Right lobe of liver (tissue), 6 donors: Measurements from ENCODE around the gene NSDHL. TPM values are rescaled to one million over a fixed set of nuclear protein-coding genes. Genes with fewer than 3 reads are reported as not detected.

ENCODE experiments used
- ATAC-seq, 4 donors: fragments of 200-7000 bp; cut with Tn5 transposase; one replicate each; pipeline ENCODE4 v1.9.1; 2020; ENCODE audit warnings: mild to moderate bottlenecking in 4 of 4, moderate library complexity in 4 of 4
- DNase-seq, 3 donors: peaks; one replicate each; pipeline ENCODE4 v3.0.0-alpha.2; 2020
- H3K27ac ChIP-seq, 3 donors: fragments of 200-600 bp; one replicate each; pipeline ENCODE4 v1.8.0; 2022
- H3K27me3 ChIP-seq, 2 donors: fragments of 200-600 bp; one replicate each; pipeline ENCODE4 v1.8.0; 2022
- H3K36me3 ChIP-seq, 4 donors: fragments of 200-600 bp; sonication (generic) in 1 of 4; one replicate each; pipeline versions ENCODE4 v1.5.1 to v1.8.0; 2017 to 2022; ENCODE audit warnings: control low read depth in 1 of 4
- H3K4me1 ChIP-seq, 4 donors: fragments of 200-600 bp; sonication (generic) in 1 of 4; one replicate each; pipeline versions ENCODE4 v1.5.1 to v1.8.0; 2017 to 2022; ENCODE audit warnings: control low read depth in 1 of 4
- H3K4me3 ChIP-seq, 3 donors: fragments of 200-600 bp; one replicate each; pipeline ENCODE4 v1.8.0; 2022
- H3K9me3 ChIP-seq, 4 donors: fragments of 200-600 bp; sonication (generic) in 1 of 4; one replicate each; pipeline versions ENCODE4 v1.5.1 to v1.8.0; 2017 to 2022; ENCODE audit warnings: control low read depth in 1 of 4
- CTCF ChIP-seq, 4 donors: fragments of 200-600 bp in 3 of 4; fragments of 450-650 bp in 1 of 4; IDR thresholded peaks; one replicate each; pipeline versions ENCODE4 v1.5.1 to v1.8.0; 2016 to 2022; ENCODE audit warnings: antibody characterized with exemption in 4 of 4, mild to moderate bottlenecking in 2 of 4
- POLR2A ChIP-seq: fragments of 450-650 bp; IDR thresholded peaks from one replicate; pipeline ENCODE4 v1.6.1; 2017; ENCODE audit warnings: antibody characterized with exemption, mild to moderate bottlenecking
- WGBS: methylation state at CpG from one replicate; pipeline ENCODE4 v1.1.6; 2018; ENCODE audit warnings: low coverage, low lambda C conversion rate; ENCODE audit not compliant: insufficient coverage; ENCODE audit errors: missing lambda C conversion rate; 5-methylcytosine and 5-hydroxymethylcytosine counted together
- intact Hi-C, 2 donors: fragments of 100-400 bp; cut with DNase I; formaldehyde crosslinking; loops; one replicate each; pipeline versions ENCODE4 v1.11.2 to v1.14.1; 2022
- total RNA-seq, 6 experiments: library from RNA; depleted of rRNA in 2 of 6; stranded (reverse); fragments of >200 nt in 2 of 6; fragmentation: NEBNext Ultra II Directional in 3 of 6; extraction: Animal tissue kit (Norgen Biotek cat#: 25700) in 3 of 6; gene quantifications; one replicate each; pipeline versions ENCODE4 v1.1.0 to v1.2.4, GENCODE V29; 2016 to 2023
- donor health status: DM: no; HTN: yes; CAD: no.
- donor health status: DM: no; HTN: no; CAD: no.
- donor health status: DM: no; HTN: no; CAD: no.
- donor health status: DM: no; HTN: yes; CAD: no.
- donor health status: DM: no; HTN: yes; CAD: no.

Gene NSDHL
- total RNA-seq, 6 experiments from 2014 or later = 16.1 to 38.2 (median 20.9) TPM

- WGBS = 67% methylated on average over 5 of the region's 10 CpGs
- no peaks in the 10 kb centered on the region for H3K4me1 ChIP-seq
- H3K27me3 ChIP-seq = no peaks in the 10 kb centered on the region
- H3K9me3 ChIP-seq = no peaks in the 10 kb centered on the region
- no peak overlapping the region for H3K4me3 ChIP-seq
- intact Hi-C loops = no loop called here
- H3K36me3 ChIP-seq = no peaks in the 10 kb centered on the region
- H3K27ac ChIP-seq = no peak overlapping the region
- ATAC-seq (no peak), DNase-seq (peak in 1 of 3 donors; percentile 28)
- TF ChIP-seq POLR2A = no peak
Measured at GRCh38 chrX:152898442-152898841, 67.6 kb downstream of the NSDHL start.

GRCh38 chrX:152899111-152899873 is 68.4 kb downstream of the NSDHL start:
- WGBS = 69% methylated on average over 5 of the region's 16 CpGs
- peaks cover 0 to 7% of the 10 kb centered on the region in 2 donors for H3K27me3 ChIP-seq
- no peaks in the 10 kb centered on the region for H3K36me3 ChIP-seq
- H3K27ac ChIP-seq = no peak overlapping the region
- TF ChIP-seq POLR2A = no peak
- TF ChIP-seq CTCF (IDR thresholded peaks at IDR 0.05) = no peak
- H3K4me3 ChIP-seq = no peak overlapping the region
- ATAC-seq (no peak), DNase-seq (peak in 1 of 3 donors; percentile 18)
- no peaks in the 10 kb centered on the region for H3K9me3 ChIP-seq
- H3K4me1 ChIP-seq = no peaks in the 10 kb centered on the region
- intact Hi-C loops = no loop called here

- ATAC-seq (no peak), DNase-seq (peak in 1 of 3 donors; percentile 49)
- no peaks in the 10 kb centered on the region for H3K4me1 ChIP-seq
- no peaks in the 10 kb centered on the region for H3K9me3 ChIP-seq
- H3K36me3 ChIP-seq = no peaks in the 10 kb centered on the region
- no peak overlapping the region for H3K4me3 ChIP-seq
- no peak for TF ChIP-seq CTCF (IDR thresholded peaks at IDR 0.05)
- no peak for TF ChIP-seq POLR2A
- no peak overlapping the region for H3K27ac ChIP-seq
- intact Hi-C loops = no loop called here
- H3K27me3 ChIP-seq = peaks cover 0 to 7% of the 10 kb centered on the region in 2 donors
- 60% methylated on average over 1 of the region's 12 CpGs for WGBS
Measured at GRCh38 chrX:152899874-152900719, 69.2 kb downstream of the NSDHL start.

GRCh38 chrX:152900937-152901445 is 70.1 kb downstream of the NSDHL start:
- intact Hi-C loops = no loop called here
- Histone ChIP-seq H3K9me3 (no peaks in the 10 kb centered on the region), H3K27ac (no peak overlapping the region), H3K36me3 (no peaks in the 10 kb centered on the region), H3K27me3 (peaks cover 0 to 7% of the 10 kb centered on the region in 2 donors), H3K4me3 (no peak overlapping the region), H3K4me1 (no peaks in the 10 kb centered on the region)
- no peak for TF ChIP-seq CTCF (IDR thresholded peaks at IDR 0.05)
- no peak for TF ChIP-seq POLR2A
- ATAC-seq (no peak), DNase-seq (peak in 1 of 3 donors; percentile 11)
- 72% methylated on average over 8 of the region's 8 CpGs for WGBS
